PC-9 (cell line): ENCODE measurements around the gene CECR2.

Experiments used
- CTCF ChIP-seq: fragments of 200-600 bp; sonication (generic); conservative IDR thresholded peaks from 2 replicates; pipeline ENCODE4 v1.6.1; 2017; ENCODE audit warnings: mixed run types, antibody characterized with exemption, mild to moderate bottlenecking, moderate library complexity
- EZH2 ChIP-seq: fragments of 200-600 bp; sonication (generic); IDR thresholded peaks from 2 replicates; pipeline ENCODE4 v1.8.0; 2017; ENCODE audit warnings: antibody characterized with exemption, low read depth

- TF ChIP-seq CTCF: no peak
- TF ChIP-seq EZH2: no peak
These were observed 231.8 kb downstream of the CECR2 start for GRCh38 chr22:17601031-17601430.
